Stimulated activated CD8-positive, alpha-beta memory T cell treated with anti-CD3 and anti-CD28 coated beads, Interleukin-4, amount 100 ng/mL, for 4 hours (primary cell): ENCODE results near the gene TMEM138.

Experiments
- DNase-seq, 2 donors: peaks; one replicate each; pipeline ENCODE4 v3.0.0-alpha.2; 2020; ENCODE audit warnings: low read depth in 2 of 2, low spot score in 1 of 2

TMEM138 gene

DNA sequence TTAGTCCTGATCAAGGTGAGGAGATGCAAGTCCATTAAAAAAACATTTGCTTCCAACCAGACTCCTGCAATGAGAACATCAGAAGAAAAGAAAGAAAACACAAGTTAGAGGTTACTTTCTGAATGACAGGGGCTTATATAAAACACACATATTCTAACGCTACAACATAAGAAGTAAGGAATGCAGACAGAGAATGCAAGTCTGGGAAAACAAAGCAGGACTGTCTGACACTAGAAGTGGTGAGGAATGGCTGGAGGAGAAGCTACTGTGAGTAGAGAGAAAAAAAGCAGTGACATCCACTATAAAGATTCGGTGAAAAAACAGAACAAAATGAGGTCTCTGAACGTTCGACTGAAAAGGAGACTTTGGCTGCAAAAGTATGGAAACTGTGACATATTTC lies 42.5 kb downstream of the TMEM138 start:
- DNase-seq: no peak

DNA sequence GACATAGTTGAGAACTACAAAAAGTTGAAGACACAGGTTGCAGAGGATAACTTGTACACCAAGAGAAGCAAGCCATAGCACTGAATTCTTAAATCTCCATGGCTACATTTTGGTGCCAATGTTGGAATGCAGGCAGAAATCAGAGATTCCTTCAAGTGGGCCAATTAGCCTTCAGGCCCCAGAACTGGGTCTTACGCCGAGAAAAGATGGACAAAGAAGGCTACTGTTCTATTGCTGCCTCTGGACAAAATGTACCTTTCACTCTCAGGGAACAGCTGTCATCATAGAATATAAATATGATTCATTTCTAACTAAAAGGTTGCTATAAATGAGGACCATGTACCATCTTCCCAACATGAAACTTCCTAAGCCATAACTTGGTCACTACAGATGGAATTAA lies 43.9 kb downstream of the TMEM138 start:
- no peak for DNase-seq

DNA sequence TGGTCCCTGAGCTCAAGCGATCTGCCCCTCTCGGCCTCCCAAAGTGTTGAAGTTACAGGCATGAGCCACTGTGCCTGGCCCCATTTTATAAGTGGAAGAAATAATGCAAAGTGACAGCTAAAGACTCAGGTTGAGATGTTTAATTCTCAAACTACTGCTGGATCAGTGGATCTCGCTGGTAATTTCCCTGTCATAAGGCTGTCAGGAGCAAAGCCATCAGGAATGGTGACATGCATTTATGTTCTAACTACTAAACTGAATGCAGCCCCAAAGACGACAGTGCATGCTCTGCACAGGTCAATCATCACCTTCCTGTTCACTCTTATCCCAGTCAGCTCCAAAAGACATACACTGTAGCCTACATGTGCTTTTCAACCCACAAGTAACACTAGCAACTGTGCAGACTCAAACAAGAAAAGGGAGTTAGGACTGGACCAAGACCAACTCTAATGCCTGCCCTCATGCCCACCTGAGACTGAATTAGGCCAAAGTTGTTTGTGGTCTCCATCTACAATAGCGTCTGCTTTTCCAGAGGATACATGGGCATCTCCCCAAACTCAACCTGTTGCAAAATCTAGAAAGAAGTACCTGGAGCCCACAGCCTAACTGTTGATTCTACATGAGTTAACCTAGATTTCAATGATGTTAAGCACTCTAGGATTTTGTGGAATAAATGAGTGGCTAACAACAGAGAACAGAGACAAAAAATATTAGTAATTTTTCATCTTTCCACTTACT lies 45.0 kb downstream of the TMEM138 start:
- DNase-seq: no peak

DNA sequence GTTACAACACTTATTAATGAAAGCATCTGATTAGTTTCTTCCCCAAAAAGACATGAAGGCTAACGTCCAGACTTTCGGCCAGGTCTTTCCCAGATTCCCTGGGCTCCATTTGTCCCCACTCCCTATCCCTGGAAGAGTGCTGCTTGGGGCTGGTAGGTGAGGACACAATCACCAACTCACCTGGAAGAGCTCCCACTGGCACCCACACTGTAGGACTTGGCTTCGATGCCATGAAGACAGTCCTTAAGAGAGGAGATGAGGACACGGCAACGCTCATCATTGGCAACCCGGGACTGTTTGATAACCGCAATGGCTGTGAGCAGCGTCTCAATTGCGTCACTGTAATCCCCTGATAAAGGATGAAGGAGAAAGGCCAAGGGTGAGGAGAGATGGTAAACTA lies 49.4 kb downstream of the TMEM138 start:
- DNase-seq: no peak

DNA sequence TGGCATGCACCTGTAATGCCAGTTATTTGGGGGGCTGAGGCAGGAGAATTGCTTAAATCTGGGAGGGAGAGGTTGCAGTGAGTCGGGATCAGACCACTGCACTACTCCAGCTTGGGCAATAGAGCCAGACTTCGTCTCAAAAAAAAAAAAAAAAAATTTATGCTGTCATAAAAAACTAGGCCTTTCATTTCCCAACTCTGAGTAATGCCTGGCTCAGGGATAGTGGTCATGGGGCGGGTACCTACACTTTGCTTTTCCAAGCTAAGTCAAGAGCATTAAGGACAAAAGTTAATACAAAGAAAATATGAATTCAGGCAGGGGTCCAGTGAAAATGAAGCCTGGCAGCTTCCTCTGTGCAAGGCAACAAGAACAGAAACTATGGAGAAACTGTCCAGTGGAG lies 51.3 kb downstream of the TMEM138 start:
- DNase-seq: no peak

DNA sequence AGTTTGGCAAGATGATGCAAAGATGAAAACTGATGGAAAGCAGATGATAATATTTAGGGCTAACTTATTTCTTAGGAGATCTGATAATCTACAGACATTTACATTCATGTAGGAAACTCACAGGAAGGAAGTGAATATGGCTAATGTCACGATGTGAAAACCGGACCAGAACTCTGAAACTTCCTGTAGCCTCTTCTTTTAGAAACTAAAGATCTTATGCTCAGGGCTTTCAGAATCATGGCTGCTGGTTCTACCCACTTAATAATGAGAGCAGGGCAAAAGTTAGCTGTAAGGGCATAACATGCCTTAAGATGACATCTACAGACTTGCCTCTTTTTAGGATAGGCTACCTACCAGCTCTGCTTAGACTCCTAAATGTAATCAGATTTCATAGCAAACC lies 52.4 kb downstream of the TMEM138 start:
- no peak for DNase-seq

DNA sequence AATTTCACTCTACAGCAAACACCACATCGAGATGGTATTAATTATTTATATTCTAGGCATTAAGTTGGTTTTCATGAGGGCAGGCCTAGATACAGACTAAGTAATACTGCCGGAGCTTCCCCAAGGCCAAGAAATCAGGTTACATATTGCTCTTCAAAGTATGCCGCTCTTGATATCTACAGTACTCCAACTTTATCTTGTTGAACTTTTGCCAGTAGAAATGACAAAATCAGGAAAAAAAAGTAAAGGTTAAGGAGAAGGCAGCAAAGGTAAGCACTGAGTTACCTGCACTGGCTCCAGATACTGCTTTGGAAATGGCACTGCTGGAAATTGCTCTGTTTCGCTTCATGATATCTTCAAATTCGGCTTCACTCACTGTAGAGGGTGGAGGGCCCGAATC lies 53.2 kb downstream of the TMEM138 start:
- DNase-seq: no peak

DNA sequence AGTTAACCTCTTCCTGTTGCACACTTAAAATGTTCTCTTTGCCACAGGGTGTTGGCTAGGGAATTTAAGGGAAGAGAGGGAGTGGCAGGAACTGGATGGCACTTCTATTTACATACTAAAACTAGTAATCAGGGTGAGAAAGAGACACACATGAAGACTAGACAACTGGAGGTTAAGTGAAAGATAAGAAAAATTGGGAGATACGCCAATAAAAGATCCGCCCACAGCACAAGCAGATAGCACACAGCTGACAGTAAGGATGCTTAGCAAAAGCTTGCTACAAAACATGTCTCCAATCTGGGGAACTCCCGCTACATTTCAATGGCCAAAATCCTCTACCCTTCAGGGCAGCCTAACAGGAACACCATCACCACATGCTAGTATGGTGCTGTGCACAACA lies 54.8 kb downstream of the TMEM138 start:
- no peak for DNase-seq

DNA sequence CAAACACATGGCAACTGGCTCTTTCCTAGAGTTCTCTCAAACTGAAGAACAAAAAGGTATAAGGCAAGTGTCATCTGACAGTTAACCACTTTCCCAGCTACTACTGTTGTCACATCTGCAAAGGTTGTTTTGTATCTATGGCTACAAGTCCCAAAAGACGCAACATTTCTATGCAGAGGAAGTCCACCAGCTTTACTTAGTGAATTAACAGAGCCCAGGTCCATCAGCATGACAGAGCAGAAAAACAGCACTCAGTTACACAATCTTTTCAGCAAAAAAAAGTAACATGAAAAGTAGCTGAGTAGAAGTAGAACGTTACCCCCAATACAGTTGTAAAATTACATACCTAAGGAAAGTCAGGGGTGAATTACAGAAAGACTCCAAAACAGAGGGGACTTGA lies 55.5 kb downstream of the TMEM138 start:
- DNase-seq: no peak

DNA sequence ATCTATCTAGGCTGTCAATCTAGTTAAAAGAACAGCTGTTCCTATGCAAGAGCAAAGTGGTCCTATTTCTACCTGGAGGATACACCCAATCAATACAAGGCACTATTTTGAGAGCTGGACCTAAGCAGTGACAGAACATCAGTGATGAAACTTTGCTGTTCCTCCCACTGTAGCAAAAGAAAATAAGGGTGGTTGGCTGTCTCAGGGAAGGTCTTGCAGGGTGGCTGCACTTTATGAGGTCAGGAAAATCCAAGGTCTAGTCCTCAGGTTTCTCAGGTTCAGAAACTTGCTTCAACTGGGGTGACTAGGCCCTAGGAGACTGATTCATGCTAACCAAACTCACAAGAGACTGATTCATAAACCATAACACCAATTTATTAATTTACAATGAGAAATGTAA lies 56.0 kb downstream of the TMEM138 start:
- no peak for DNase-seq
